NB4 (cell line): ENCODE measurements around the gene INF2.

ENCODE experiments used
- POLR2A ChIP-seq: IDR thresholded peaks from 2 replicates; pipeline ENCODE4 v1.6.1; 2011; ENCODE audit warnings: mild to moderate bottlenecking; ENCODE audit not compliant: insufficient read length; ENCODE audit errors: extremely low read depth
- TF ChIP-seq, protein P1 (sequence below): IDR thresholded peaks from one replicate; pipeline ENCODE4 v1.5.1; 2012; ENCODE audit warnings: low read depth, low read length
- TF ChIP-seq, protein P2 (sequence below): IDR thresholded peaks from 2 replicates; pipeline ENCODE4 v1.6.1; 2011; ENCODE audit warnings: low read depth, low read length

DNA sequence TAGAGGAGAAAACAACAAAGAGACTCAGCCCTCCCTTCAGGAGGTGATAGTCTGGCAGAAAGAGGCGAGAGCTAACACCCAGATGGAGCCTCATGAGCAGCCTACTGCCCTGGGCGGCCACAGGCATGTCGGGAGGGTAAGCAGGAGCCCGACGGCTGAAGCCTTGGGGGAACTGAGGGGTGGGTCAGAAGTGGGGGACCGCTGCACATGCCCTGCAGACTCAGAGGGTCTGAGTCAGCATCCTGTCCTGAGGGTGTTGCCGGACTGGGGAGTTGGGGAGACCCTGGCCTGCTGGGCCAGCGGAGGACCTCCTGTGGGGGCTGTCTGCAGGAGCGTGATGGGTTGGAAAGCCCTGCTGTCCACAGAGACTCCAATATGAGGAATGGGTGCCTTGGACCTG, 15.9 kb upstream of the INF2 start:
- TF ChIP-seq, protein P1, sequence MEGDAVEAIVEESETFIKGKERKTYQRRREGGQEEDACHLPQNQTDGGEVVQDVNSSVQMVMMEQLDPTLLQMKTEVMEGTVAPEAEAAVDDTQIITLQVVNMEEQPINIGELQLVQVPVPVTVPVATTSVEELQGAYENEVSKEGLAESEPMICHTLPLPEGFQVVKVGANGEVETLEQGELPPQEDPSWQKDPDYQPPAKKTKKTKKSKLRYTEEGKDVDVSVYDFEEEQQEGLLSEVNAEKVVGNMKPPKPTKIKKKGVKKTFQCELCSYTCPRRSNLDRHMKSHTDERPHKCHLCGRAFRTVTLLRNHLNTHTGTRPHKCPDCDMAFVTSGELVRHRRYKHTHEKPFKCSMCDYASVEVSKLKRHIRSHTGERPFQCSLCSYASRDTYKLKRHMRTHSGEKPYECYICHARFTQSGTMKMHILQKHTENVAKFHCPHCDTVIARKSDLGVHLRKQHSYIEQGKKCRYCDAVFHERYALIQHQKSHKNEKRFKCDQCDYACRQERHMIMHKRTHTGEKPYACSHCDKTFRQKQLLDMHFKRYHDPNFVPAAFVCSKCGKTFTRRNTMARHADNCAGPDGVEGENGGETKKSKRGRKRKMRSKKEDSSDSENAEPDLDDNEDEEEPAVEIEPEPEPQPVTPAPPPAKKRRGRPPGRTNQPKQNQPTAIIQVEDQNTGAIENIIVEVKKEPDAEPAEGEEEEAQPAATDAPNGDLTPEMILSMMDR = no peak
- TF ChIP-seq POLR2A = no peak
- TF ChIP-seq, protein P2, sequence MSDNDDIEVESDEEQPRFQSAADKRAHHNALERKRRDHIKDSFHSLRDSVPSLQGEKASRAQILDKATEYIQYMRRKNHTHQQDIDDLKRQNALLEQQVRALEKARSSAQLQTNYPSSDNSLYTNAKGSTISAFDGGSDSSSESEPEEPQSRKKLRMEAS = no peak
